A172 (cell line): ENCODE measurements around the gene SRSF4. TPM values are rescaled to one million over a fixed set of nuclear protein-coding genes. Genes with fewer than 3 reads are reported as not detected.
A peak's percentile ranks its signal among the peaks of the same experiment; 100 is the strongest.

Source experiments
- DNase-seq: peaks from one replicate; pipeline ENCODE4 v3.0.0-alpha.2; 2015; ENCODE audit warnings: low spot score
- total RNA-seq: library from RNA; depleted of rRNA; stranded (reverse); fragments of >200 nt; shearing (Covaris generic); gene quantifications from 2 replicates; pipeline ENCODE4 v1.2.3, GENCODE V29; 2014

Gene SRSF4
- total RNA-seq, 1 experiment from 2014 or later = 31.3 TPM

DNA sequence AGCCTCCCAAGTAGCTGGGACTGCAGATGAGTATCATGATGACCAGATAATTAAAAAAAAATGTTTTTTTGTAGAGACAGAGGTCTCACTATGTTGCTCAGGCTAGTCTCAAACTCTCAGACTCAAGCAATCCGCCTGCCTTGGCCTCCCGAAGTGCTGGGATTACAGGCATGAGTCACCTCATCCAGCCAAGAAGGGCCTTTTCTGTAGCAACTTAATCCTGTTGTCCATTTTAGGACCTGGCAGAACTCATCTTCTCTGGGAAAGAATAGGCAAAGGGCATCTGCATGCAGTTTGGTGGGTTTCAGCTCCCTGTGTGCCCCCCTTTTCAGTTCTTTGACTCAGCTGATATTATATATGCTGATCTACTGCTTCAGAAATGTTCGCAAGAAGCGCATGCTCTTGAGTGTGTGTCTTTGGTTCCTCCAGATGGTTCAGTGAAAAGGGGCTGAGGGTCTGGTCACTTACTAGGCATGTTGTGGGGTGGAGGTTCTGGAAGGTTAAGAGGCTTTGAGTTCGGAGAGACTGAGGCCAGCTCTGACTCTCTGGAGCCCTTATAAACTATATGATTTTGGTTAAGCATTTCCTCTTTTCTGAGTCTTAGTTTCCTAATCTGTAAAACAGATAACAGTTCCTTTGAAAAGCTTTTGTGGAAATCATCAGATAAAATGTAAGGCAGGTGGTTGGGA is 19.4 kb upstream of the SRSF4 start:
- no peak for DNase-seq

GRCh38 chr1:29197993-29198392 is 16.3 kb upstream of the SRSF4 start:
- DNase-seq = no peak

DNA sequence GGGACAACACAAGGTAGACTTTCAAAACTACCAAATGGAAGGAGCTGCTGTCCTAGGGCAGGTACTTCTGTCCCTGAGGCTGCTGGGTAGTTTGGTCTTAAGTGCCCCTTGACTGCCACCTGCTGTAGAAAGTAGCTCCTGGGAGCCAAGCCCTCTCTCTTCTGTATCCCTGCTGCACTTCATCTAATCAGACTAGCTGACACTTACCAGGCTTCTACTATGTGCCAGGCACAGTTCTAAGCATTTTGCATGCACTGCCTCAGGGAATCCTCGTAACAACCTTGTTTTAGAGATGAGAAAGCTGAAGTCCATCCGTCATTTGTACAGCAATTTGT is 15.9 kb upstream of the SRSF4 start:
- DNase-seq = peak; percentile 25

DNA sequence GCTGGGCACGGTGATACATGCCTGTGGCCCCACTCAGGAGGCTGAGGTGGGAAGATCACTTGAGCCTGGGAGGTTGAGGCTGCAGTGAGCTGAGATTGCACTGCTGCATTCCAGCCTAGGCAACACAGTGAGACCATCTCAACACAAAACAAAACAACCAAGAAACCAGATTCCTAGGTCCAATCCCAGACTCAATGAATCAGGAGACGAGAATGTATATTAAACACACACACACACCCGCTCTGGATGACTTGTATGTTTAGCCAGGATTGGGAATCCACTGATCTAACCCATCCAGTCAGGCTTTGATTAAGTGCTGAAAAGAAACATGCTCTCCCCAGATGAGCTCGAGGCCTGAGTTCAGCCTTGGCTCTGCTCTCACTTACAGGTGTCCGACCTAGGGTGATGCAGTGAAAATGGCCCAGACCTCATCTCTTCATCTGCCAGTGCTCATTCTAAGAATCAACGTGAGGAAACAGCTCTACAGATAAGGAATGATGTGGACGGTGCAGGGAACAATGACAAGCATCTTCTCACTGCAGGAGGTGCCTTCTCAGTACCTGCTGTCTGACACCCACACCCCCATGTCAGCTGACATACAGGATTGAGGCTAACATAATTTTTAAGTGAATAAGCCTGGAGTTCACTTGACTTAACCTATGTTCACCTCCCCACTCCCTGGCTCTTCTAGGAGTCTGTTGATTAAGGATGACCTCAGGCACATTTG is 15.3 kb upstream of the SRSF4 start:
- DNase-seq = no peak

GRCh38 chr1:29195881-29196291 is 14.2 kb upstream of the SRSF4 start:
- DNase-seq = no peak

GRCh38 chr1:29193879-29194455 is 12.3 kb upstream of the SRSF4 start:
- DNase-seq = no peak

DNA sequence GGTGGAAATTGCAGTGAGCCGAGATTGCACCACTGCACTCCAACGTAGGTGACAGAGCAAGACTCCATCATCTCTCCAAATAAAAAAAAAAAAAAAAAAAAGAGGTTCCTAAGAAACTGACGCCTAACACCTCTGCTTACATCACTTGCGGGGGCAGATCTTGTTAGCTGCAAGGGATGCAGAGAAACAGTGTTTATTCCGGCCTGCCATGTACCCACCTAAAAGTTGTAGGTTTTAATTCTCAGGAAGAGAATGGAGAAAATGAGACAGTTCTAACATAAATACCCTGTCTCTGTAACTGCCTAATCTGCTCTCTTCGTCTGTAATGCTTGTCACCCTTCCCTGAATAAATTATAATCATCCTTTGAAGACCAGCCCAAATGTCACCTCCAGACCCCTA is 9.0 kb upstream of the SRSF4 start:
- DNase-seq = no peak

GRCh38 chr1:29186707-29187106 is 5.0 kb upstream of the SRSF4 start:
- DNase-seq = no peak

DNA sequence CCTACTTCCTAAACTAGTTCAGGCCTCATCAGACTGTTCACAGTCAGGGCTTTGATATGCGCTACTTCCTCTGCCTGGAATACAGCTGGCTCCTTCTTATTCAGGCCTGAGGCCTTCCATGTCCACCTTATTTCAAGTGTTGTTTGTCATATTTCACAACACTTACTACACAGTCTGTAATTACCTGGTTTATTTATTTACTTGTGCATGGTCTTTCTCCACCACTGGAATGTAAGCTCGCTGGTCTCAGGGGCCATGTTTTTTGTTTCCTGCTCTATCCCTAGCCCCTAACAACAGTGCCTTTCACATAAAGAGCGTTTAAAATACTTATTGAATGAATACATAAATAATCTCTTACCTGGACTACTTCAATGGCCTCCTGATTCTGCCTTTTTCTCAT is 4.6 kb upstream of the SRSF4 start:
- DNase-seq = no peak

DNA sequence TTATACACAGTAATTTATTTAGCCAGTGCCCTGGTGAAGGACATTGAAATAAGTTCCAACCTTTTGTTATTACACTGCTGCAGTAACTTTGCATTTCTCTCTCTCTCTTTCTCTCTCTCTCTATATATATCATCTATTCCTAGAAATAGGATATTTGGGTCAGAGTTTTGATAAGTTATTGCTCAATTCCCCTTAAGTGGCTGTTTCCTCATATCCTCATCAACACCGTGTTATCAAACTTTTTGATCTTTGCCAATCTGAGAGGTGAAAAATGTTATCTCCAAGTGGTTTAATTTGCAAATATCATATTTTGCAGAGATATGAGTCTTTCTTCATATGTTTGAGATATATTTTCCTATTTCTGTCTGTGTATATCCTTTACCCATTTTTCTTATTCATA is 1.6 kb upstream of the SRSF4 start:
- no peak for DNase-seq

GRCh38 chr1:29180497-29181412 is 945 bp downstream of the SRSF4 start:
- no peak for DNase-seq

- DNase-seq = no peak
Observed at GRCh38 chr1:29179641-29180184, 2.0 kb downstream of the SRSF4 start.

GRCh38 chr1:29177022-29177705 is 4.5 kb downstream of the SRSF4 start:
- no peak for DNase-seq

- no peak for DNase-seq
Observed at GRCh38 chr1:29176576-29176975, 5.1 kb downstream of the SRSF4 start.

- no peak for DNase-seq
Observed at GRCh38 chr1:29172415-29172939, 9.2 kb downstream of the SRSF4 start.

DNA sequence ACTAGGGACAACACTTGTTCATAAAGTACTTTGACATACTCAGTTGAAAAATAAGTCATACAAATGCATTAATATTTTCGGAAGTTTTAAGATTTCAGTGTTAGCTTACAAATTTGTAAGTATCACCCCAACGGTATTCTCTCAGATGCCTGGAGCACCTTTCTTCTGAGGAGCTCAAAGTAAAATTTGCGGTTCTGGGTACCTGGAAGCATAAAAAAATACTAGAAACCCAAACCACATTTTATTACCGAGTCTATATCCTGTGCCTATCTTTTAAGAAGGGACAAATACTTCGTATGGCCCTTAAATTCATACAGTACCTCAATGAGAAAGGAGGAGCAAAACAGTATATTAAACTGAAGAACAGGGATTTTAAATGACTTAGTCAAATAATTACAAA is 10.2 kb downstream of the SRSF4 start:
- DNase-seq = no peak

GRCh38 chr1:29171089-29171488 is 10.6 kb downstream of the SRSF4 start:
- DNase-seq = no peak

GRCh38 chr1:29169976-29170375 is 11.7 kb downstream of the SRSF4 start:
- no peak for DNase-seq

DNA sequence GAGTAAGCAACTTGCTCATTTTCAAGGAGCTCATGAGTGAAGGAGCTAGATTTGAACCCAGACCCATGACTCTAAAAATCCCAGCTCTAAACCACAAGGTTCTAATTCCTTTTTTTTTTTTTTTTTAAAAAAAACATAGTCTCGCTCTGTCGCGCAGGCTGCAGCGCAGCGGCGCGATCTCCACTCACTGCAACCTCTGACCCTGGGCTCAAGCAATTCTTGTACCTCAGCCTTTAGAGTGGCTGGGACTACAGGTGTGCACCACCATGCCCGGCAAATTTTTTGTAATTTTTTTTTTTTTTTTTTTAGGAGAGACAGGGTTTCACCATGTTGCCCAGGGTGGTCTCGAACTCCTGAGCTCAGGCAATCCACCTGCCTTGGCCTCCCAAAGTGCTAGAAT is 13.8 kb downstream of the SRSF4 start:
- no peak for DNase-seq

DNA sequence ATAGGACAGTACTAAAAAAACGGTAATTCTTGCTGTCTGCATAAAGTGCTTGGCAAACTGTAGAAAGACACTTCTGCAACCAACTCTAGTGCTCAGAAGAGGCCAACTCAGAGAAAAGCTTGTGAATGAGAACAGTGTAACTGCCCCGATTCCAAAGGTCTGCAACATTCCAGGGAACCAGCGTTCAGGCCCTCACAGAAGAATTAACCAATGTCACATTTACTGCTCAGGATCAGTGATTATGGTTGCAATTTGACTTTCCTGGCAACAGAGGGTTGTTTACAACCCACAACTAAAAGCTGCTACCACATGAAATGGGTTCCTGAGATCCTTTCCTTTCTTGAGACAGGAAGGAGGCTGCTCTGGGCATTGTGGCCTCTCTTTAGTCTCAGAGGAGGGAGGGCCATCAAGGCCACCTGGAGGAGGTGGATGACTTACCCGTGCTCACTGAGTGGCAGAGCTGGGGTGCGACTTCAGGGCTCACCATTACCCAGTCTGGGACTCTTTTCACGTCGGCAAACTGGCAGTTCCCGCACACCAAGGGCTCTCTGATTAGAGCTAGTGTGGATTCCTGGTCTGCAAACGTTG is 15.3 kb downstream of the SRSF4 start:
- no peak for DNase-seq

DNA sequence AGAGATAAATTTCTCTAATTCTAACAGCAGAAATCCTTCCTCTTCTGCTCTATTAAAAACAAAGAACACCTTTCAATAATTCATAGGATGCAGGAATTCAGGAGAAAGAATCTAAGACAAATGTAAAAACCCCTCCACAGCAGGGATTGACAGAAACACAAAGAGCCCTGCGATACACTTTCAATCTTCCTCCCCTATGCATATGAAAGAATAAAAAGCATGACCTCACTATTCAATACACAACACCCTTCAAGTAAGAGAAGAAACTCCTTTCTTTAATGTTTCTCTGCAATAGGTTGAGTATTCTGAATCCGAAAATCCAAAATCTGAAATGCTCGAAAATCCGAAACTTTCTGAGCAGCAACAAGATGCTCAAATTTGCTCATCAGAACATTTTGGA is 17.1 kb downstream of the SRSF4 start:
- no peak for DNase-seq
